AG09309 (cell line): ENCODE results near the gene SMYD4.
"Not testable (repeated sequence)": the region's sequence is repeated elsewhere in the genome, so short reads cannot be mapped to it uniquely, and the experiment has no call there.

ENCODE experiments used
- DNase-seq: peaks from one replicate; pipeline ENCODE4 v3.0.0-alpha.2; 2010; ENCODE audit warnings: low read depth
- H3K4me3 ChIP-seq: 2 replicates; pipeline ENCODE4 v1.5.1; 2011; ENCODE audit warnings: mild to moderate bottlenecking, low read depth, low read length, moderate library complexity; ENCODE audit not compliant: control insufficient read depth
- CTCF ChIP-seq: IDR thresholded peaks from 2 replicates; pipeline ENCODE4 v1.5.1; 2011; ENCODE audit warnings: mild to moderate bottlenecking, low read depth, low read length, inconsistent platforms; ENCODE audit not compliant: insufficient read depth, control insufficient read depth; ENCODE audit errors: missing control alignments

SMYD4 gene

GRCh38 chr17:1774390-1775176 is 55.1 kb downstream of the SMYD4 start:
- no peak for DNase-seq
- TF ChIP-seq CTCF = no peak
- H3K4me3 ChIP-seq = no peak overlapping the region

- no peak overlapping the region for H3K4me3 ChIP-seq
- TF ChIP-seq CTCF = no peak
- no peak for DNase-seq
Measured at GRCh38 chr17:1773696-1774181, 56.0 kb downstream of the SMYD4 start.

GRCh38 chr17:1773000-1773695 is 56.6 kb downstream of the SMYD4 start:
- not testable (repeated sequence) for DNase-seq, H3K4me3 ChIP-seq

- no peak for DNase-seq
- no peak overlapping the region for H3K4me3 ChIP-seq
- no peak for TF ChIP-seq CTCF
Measured at GRCh38 chr17:1769822-1770477, 59.8 kb downstream of the SMYD4 start.

GRCh38 chr17:1767358-1767757 is 62.3 kb downstream of the SMYD4 start:
- TF ChIP-seq CTCF = no peak
- DNase-seq = no peak
- H3K4me3 ChIP-seq = no peak overlapping the region

- H3K4me3 ChIP-seq = no peak overlapping the region
- DNase-seq = no peak
- TF ChIP-seq CTCF = no peak
Measured at GRCh38 chr17:1766382-1767135, 63.1 kb downstream of the SMYD4 start.

GRCh38 chr17:1765576-1765975 is 64.1 kb downstream of the SMYD4 start:
- no peak for TF ChIP-seq CTCF
- H3K4me3 ChIP-seq = no peak overlapping the region
- no peak for DNase-seq

GRCh38 chr17:1764705-1765104 is 65.0 kb downstream of the SMYD4 start:
- not testable (repeated sequence) for H3K4me3 ChIP-seq, DNase-seq
